Body of pancreas (tissue), 4 donors: Measurements from ENCODE around the gene RPS6KA3. TPM values are rescaled to one million over a fixed set of nuclear protein-coding genes. Genes with fewer than 3 reads are reported as not detected.

Experiments
- ATAC-seq: fragments of 150-250 bp; one replicate; pipeline ENCODE4 v1.9.1; 2016
- DNase-seq, 4 donors: peaks; one replicate each; pipeline ENCODE4 v3.0.0-alpha.2; 2019
- H3K27ac ChIP-seq, 4 donors: fragments of 200-600 bp; sonication (generic); 1 replicate in 3 of 4; 2 replicates in 1 of 4; pipeline versions ENCODE4 v1.5.1 to v1.6.1; 2016 to 2019; ENCODE audit warnings: mild to moderate bottlenecking in 1 of 4, mixed read lengths in 1 of 4, moderate library complexity in 1 of 4
- H3K27me3 ChIP-seq, 2 donors: fragments of 200-600 bp; sonication (generic); one replicate each; pipeline ENCODE4 v1.6.0; 2016; ENCODE audit warnings: mild to moderate bottlenecking in 1 of 2
- H3K36me3 ChIP-seq, 2 donors: fragments of 200-600 bp; sonication (generic); replicated peaks in 1 of 2; 2 replicates each; pipeline ENCODE4 v1.5.1; 2016; ENCODE audit warnings: low read depth in 2 of 2; ENCODE audit not compliant: insufficient read depth in 1 of 2
- H3K4me1 ChIP-seq: fragments of 200-600 bp; sonication (generic); one replicate; pipeline ENCODE4 v1.6.0; 2016
- H3K4me3 ChIP-seq, 2 donors: fragments of 200-600 bp; sonication (generic); 1 replicate in 1 of 2; 2 replicates in 1 of 2; pipeline ENCODE4 v1.5.1; 2016 to 2019
- H3K9me3 ChIP-seq, 3 donors: fragments of 200-600 bp; sonication (generic); 1 replicate in 2 of 3; 2 replicates in 1 of 3; pipeline ENCODE4 v1.5.1; 2016
- CTCF ChIP-seq, 7 experiments: fragments of 450-650 bp in 4 of 7; fragments of 200-600 bp in 3 of 7; sonication (generic) in 3 of 7; IDR thresholded peaks; one replicate each; pipeline ENCODE4 v1.5.1; 2016 to 2019; ENCODE audit warnings: antibody characterized with exemption in 7 of 7
- POLR2A ChIP-seq, 3 donors: fragments of 450-650 bp; IDR thresholded peaks; one replicate each; pipeline ENCODE4 v1.6.1; 2016; ENCODE audit warnings: antibody characterized with exemption in 3 of 3, mild to moderate bottlenecking in 2 of 3
- WGBS, 2 donors: methylation state at CpG; one replicate each; pipeline ENCODE4 v1.1.5; 2017; 5-methylcytosine and 5-hydroxymethylcytosine counted together
- intact Hi-C: fragments of 100-400 bp; cut with DNase I; formaldehyde crosslinking; loops from one replicate; pipeline ENCODE4 v1.15.1; 2023
- total RNA-seq, 2 donors: library from RNA; depleted of rRNA; stranded (reverse); fragments of >200 nt; gene quantifications; one replicate each; pipeline ENCODE4 v1.1.0, GENCODE V29; 2016

Gene RPS6KA3
- total RNA-seq, 2 donors from 2014 or later = 16.2 to 27.5 TPM

- 45 to 73% methylated on average over 1 of the region's 1 CpG for WGBS, 2 donors
- TF ChIP-seq POLR2A (IDR thresholded peaks at IDR 0.05) (no peak), CTCF (IDR thresholded peaks at IDR 0.05) (no peak)
- no peaks in the 10 kb centered on the region for H3K9me3 ChIP-seq
- ATAC-seq (no peak), DNase-seq (no peak)
- no peaks in the 10 kb centered on the region for H3K36me3 ChIP-seq
- H3K4me3 ChIP-seq = no peak overlapping the region
- no peaks in the 10 kb centered on the region for H3K27me3 ChIP-seq
- no peak overlapping the region for H3K27ac ChIP-seq
- intact Hi-C loops = no loop called here
- no peaks in the 10 kb centered on the region for H3K4me1 ChIP-seq
These were observed 28.8 kb downstream of the RPS6KA3 start for GRCh38 chrX:20237864-20238263.

- Histone ChIP-seq H3K27me3 (no peaks in the 10 kb centered on the region), H3K27ac (no peak overlapping the region), H3K9me3 (no peaks in the 10 kb centered on the region), H3K36me3 (no peaks in the 10 kb centered on the region), H3K4me1 (no peaks in the 10 kb centered on the region), H3K4me3 (no peak overlapping the region)
- TF ChIP-seq CTCF (IDR thresholded peaks at IDR 0.05) (no peak), POLR2A (IDR thresholded peaks at IDR 0.05) (no peak)
- no peak for ATAC-seq
- DNase-seq = no peak
- intact Hi-C loops = no loop called here
These were observed 31.0 kb downstream of the RPS6KA3 start for GRCh38 chrX:20235755-20236154.

- DNase-seq (no peak), ATAC-seq (no peak)
- Histone ChIP-seq H3K4me1 (no peaks in the 10 kb centered on the region), H3K9me3 (no peaks in the 10 kb centered on the region), H3K4me3 (no peak overlapping the region), H3K27ac (no peak overlapping the region), H3K36me3 (no peaks in the 10 kb centered on the region), H3K27me3 (no peaks in the 10 kb centered on the region)
- WGBS, 2 donors = 95 to 100% methylated on average over 1 to 2 of the region's 2 CpGs
- TF ChIP-seq POLR2A (IDR thresholded peaks at IDR 0.05) (no peak), CTCF (IDR thresholded peaks at IDR 0.05) (no peak)
- intact Hi-C loops = no loop called here
These were observed 33.4 kb downstream of the RPS6KA3 start for GRCh38 chrX:20233336-20233735.

- no peaks in the 10 kb centered on the region for H3K27me3 ChIP-seq
These were observed 35.1 kb downstream of the RPS6KA3 start for GRCh38 chrX:20231598-20231997.

More at GRCh38 chrX:20231598-20231997, 35.1 kb downstream of the RPS6KA3 start:
- Histone ChIP-seq H3K9me3 (no peaks in the 10 kb centered on the region), H3K4me3 (no peak overlapping the region), H3K4me1 (no peaks in the 10 kb centered on the region), H3K27ac (no peak overlapping the region), H3K36me3 (no peaks in the 10 kb centered on the region)
- no peak for ATAC-seq
- DNase-seq = no peak
- TF ChIP-seq CTCF (IDR thresholded peaks at IDR 0.05) (no peak), POLR2A (IDR thresholded peaks at IDR 0.05) (no peak)
- intact Hi-C loops = no loop called here
- 86 to 98% methylated on average over 4 of the region's 4 CpGs for WGBS, 2 donors
